ENCODE results near the gene CYP2S1.

DNA sequence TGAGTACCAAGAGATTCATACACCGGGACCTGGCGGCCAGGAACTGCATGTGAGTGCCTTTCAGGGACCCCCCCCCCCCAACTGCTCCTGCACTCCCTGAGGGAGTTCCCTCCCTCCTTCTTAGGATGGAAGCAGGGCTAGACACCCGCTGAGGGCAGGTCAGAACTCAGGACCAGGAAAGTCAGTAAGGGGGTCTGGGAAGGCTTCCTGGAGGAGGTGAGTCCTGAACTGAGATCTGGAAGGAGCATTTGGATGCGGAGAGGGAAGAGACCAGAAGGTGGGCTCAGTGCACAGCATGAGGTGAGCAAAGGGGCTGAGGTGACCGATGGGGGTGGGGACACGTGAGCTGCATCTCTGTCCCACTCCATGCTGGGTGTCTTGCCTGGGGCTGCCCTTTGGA is 60.6 kb downstream of the CYP2S1 start:
- TF ChIP-seq, protein P1, sequence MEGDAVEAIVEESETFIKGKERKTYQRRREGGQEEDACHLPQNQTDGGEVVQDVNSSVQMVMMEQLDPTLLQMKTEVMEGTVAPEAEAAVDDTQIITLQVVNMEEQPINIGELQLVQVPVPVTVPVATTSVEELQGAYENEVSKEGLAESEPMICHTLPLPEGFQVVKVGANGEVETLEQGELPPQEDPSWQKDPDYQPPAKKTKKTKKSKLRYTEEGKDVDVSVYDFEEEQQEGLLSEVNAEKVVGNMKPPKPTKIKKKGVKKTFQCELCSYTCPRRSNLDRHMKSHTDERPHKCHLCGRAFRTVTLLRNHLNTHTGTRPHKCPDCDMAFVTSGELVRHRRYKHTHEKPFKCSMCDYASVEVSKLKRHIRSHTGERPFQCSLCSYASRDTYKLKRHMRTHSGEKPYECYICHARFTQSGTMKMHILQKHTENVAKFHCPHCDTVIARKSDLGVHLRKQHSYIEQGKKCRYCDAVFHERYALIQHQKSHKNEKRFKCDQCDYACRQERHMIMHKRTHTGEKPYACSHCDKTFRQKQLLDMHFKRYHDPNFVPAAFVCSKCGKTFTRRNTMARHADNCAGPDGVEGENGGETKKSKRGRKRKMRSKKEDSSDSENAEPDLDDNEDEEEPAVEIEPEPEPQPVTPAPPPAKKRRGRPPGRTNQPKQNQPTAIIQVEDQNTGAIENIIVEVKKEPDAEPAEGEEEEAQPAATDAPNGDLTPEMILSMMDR (conservative IDR thresholded peaks at IDR 0.05 in 1 of 2, IDR thresholded peaks at IDR 0.05 in 1 of 2; ENCODE audit: extremely low read depth in 1 of 2, insufficient read depth in 1 of 2, low read depth in 1 of 2, low read length in 2 of 2): no peak
- TF ChIP-seq EZH2 (IDR thresholded peaks at IDR 0.05; ENCODE audit: borderline replicate concordance, low read length): no peak
